Stomach (tissue), 9 donors: ENCODE measurements around the gene OTOGL. TPM values are rescaled to one million over a fixed set of nuclear protein-coding genes. Genes with fewer than 3 reads are reported as not detected.

Source experiments
- DNase-seq, 2 donors: peaks; one replicate each; pipeline versions ENCODE4 v3.0.0 to v3.0.0-alpha.2; 2013 to 2019
- H3K27ac ChIP-seq, 5 donors: fragments of 200-600 bp in 4 of 5; sonication (generic) in 4 of 5; one replicate each; pipeline ENCODE4 v1.5.1; 2013 to 2019; ENCODE audit warnings: mild to moderate bottlenecking in 1 of 5, moderate library complexity in 1 of 5
- H3K27me3 ChIP-seq, 3 donors: fragments of 200-600 bp; sonication (generic); one replicate each; pipeline ENCODE4 v1.5.1; 2017 to 2019; ENCODE audit warnings: mixed run types in 1 of 3
- H3K36me3 ChIP-seq, 4 donors: fragments of 200-600 bp; sonication (generic); 1 replicate in 3 of 4; 2 replicates in 1 of 4; pipeline ENCODE4 v1.5.1; 2016 to 2019
- H3K4me1 ChIP-seq, 4 donors: fragments of 200-600 bp; sonication (generic); one replicate each; pipeline ENCODE4 v1.5.1; 2016 to 2019
- H3K4me3 ChIP-seq, 4 donors: fragments of 200-600 bp; sonication (generic) in 3 of 4; one replicate each; pipeline ENCODE4 v1.5.1; 2016 to 2019; ENCODE audit warnings: mild to moderate bottlenecking in 1 of 4
- H3K9me3 ChIP-seq, 4 donors: fragments of 200-600 bp; sonication (generic); one replicate each; pipeline ENCODE4 v1.5.1; 2016 to 2019
- EP300 ChIP-seq: sonication (generic); formaldehyde crosslinking; IDR thresholded peaks from one replicate; pipeline ENCODE4 v1.6.1; 2017; ENCODE audit warnings: antibody characterized with exemption
- POLR2A ChIP-seq, 4 donors: fragments of 450-650 bp; IDR thresholded peaks; one replicate each; pipeline ENCODE4 v1.6.1; 2016; ENCODE audit warnings: antibody characterized with exemption in 4 of 4, control low read depth in 2 of 4, mild to moderate bottlenecking in 1 of 4, moderate library complexity in 1 of 4
- POLR2AphosphoS5 ChIP-seq, 3 donors: sonication (generic); formaldehyde crosslinking; IDR thresholded peaks; one replicate each; pipeline ENCODE4 v1.6.1; 2016; ENCODE audit warnings: antibody characterized with exemption in 3 of 3
- WGBS, 5 donors: extraction: QIAGEN DNeasy Blood & Tissue Kit in 3 of 5; methylation state at CpG; one replicate each; pipeline versions ENCODE4 v1.1.5 to v1.1.7; 2013 to 2018; 5-methylcytosine and 5-hydroxymethylcytosine counted together
- intact Hi-C: fragments of 100-400 bp; cut with DNase I; formaldehyde crosslinking; loops from one replicate; pipeline ENCODE4 v1.15.1; 2023; ENCODE audit warnings: low total_unique reads
- polyA plus RNA-seq, 3 donors: library from polyadenylated mRNA; stranded (reverse); fragments of 200-250 nt; gene quantifications; one replicate each; pipeline ENCODE4 v1.2.3, GENCODE V29; 2013
- total RNA-seq, 5 donors: library from RNA; depleted of rRNA; stranded (reverse); fragments of >200 nt; gene quantifications; one replicate each; pipeline versions ENCODE4 v1.1.0 to v1.2.3, GENCODE V29; 2014 to 2016
- TF ChIP-seq, protein P1 (sequence below), 7 experiments: fragments of 450-650 bp in 4 of 7; fragments of 200-600 bp in 3 of 7; sonication (generic) in 3 of 7; IDR thresholded peaks; one replicate each; pipeline ENCODE4 v1.5.1; 2016 to 2019; ENCODE audit warnings: antibody characterized with exemption in 7 of 7, control low read depth in 2 of 7, mild to moderate bottlenecking in 1 of 7
- donor health status: healthy with polysubstance abuse.
- donor health status: Bipolar disorder and iron deficiency.
- donor health status: healthy.

Gene OTOGL
- total and polyA plus RNA-seq, 8 donors: 0.58 to 1.7 (median 0.99) TPM; not detected in 4

DNA sequence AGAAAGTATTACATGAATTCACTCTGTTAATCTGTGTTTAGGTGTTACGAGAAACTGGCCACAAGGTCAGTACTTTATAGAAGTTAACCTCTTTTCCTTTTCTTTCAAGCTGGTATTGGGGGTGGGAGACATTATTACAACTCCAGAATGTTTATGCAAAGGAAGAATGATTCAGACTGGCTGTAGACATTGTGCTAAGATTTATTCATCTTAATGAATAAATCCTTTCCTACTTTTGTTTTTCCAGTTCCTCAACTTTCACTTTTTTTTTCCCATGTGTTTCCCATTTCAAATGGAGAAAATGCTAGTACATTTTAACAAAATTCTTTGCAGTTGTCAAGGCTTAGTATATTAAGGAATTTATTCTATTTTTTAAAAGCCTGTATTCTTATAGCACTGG, 1.3 kb downstream of the OTOGL start:
- WGBS, 5 donors: 61 to 87% (median 80%) methylated on average over 1 of the region's 1 CpG
- no peak overlapping the region for H3K4me3 ChIP-seq
- H3K27ac ChIP-seq: no peak overlapping the region
- H3K27me3 ChIP-seq: no peaks in the 10 kb centered on the region
- intact Hi-C loops: no loop called here
- H3K36me3 ChIP-seq: no peaks in the 10 kb centered on the region
- DNase-seq: peak in 1 of 2 donors; percentile 10
- TF ChIP-seq POLR2A (IDR thresholded peaks at IDR 0.05) (no peak), POLR2AphosphoS5 (IDR thresholded peaks at IDR 0.05) (no peak), EP300 (no peak)
- TF ChIP-seq, protein P1, sequence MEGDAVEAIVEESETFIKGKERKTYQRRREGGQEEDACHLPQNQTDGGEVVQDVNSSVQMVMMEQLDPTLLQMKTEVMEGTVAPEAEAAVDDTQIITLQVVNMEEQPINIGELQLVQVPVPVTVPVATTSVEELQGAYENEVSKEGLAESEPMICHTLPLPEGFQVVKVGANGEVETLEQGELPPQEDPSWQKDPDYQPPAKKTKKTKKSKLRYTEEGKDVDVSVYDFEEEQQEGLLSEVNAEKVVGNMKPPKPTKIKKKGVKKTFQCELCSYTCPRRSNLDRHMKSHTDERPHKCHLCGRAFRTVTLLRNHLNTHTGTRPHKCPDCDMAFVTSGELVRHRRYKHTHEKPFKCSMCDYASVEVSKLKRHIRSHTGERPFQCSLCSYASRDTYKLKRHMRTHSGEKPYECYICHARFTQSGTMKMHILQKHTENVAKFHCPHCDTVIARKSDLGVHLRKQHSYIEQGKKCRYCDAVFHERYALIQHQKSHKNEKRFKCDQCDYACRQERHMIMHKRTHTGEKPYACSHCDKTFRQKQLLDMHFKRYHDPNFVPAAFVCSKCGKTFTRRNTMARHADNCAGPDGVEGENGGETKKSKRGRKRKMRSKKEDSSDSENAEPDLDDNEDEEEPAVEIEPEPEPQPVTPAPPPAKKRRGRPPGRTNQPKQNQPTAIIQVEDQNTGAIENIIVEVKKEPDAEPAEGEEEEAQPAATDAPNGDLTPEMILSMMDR (IDR thresholded peaks at IDR 0.05): no peak
- peaks cover 0 to 9% (median 0%) of the 10 kb centered on the region in 4 donors for H3K4me1 ChIP-seq
- no peaks in the 10 kb centered on the region for H3K9me3 ChIP-seq

DNA sequence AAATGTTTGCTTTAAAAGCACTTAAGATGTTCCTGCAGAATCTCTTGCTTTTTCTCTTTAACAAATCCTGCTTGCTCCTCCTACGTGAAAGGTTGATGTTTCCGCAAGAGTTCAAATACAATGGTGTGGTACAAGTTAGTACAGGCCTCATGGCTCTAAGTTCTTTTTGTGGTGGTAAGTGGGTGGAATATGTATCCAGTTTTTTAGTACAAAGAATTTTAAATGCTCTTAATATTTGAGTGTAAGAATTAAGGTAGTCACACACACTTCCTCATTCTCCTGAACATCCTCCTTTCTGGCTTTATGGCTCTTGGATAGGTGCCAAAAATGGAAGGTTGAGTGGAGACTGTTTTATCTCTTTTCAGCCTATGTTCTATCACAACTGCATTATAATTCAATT, 1.8 kb downstream of the OTOGL start:
- H3K4me1 ChIP-seq: peaks cover 0 to 9% (median 0%) of the 10 kb centered on the region in 4 donors
- no peaks in the 10 kb centered on the region for H3K36me3 ChIP-seq
- H3K4me3 ChIP-seq: no peak overlapping the region
- DNase-seq: peak in 1 of 2 donors; percentile 20
- no peaks in the 10 kb centered on the region for H3K27me3 ChIP-seq
- intact Hi-C loops: no loop called here
- H3K27ac ChIP-seq: no peak overlapping the region
- WGBS, 5 donors: 68 to 89% (median 77%) methylated on average over 2 of the region's 2 CpGs
- no peak for TF ChIP-seq POLR2AphosphoS5 (IDR thresholded peaks at IDR 0.05)
- TF ChIP-seq, protein P1 (IDR thresholded peaks at IDR 0.05): no peak
- no peak for TF ChIP-seq POLR2A (IDR thresholded peaks at IDR 0.05)
- no peak for TF ChIP-seq EP300
- no peaks in the 10 kb centered on the region for H3K9me3 ChIP-seq

DNA sequence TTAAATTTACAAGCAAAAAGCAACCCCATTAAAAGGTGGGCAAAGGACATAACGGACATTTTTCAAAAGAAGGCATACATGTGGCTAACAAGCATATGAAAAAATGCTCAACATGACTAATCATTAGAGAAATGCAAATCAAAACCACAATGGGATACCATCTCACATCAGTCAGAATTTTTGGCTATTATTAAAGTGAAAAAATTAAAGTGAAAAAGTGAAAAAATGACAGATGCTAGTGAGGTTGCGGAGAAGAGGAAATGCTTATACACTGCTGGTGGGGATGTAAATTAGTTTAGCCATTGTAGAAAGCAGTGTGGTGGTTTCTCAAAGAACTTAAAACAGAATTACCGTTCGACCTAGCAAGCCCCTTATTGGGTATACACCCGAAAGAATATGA, 7.9 kb downstream of the OTOGL start:
- Histone ChIP-seq H3K4me3 (no peak overlapping the region), H3K27ac (no peak overlapping the region), H3K9me3 (no peaks in the 10 kb centered on the region), H3K27me3 (no peaks in the 10 kb centered on the region), H3K36me3 (no peaks in the 10 kb centered on the region), H3K4me1 (no peaks in the 10 kb centered on the region)
- TF ChIP-seq POLR2AphosphoS5 (IDR thresholded peaks at IDR 0.05) (no peak), POLR2A (IDR thresholded peaks at IDR 0.05) (no peak), EP300 (no peak)
- TF ChIP-seq, protein P1 (IDR thresholded peaks at IDR 0.05): no peak
- intact Hi-C loops: no loop called here
- DNase-seq: no peak
- 83 to 96% (median 86%) methylated on average over 5 of the region's 5 CpGs for WGBS, 5 donors

DNA sequence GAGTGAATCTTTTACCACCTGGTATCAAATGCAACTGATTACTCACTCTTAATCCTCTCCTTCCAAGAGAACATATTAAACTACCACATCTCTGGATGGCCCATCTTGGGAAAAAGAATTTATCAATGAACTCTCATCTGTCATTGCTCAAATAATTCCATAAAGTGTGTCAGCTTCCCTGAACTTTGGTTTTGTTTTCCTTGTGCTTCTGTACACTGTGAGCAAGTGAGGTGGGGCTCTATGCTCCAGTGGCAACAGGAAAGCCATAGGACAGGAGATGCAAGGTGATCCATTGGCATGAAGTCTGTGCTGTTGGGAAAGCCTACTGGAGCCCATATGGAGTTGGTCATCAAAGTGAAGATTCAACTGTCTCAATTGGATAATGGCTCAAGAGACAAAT, 17.4 kb downstream of the OTOGL start:
- Histone ChIP-seq H3K27ac (no peak overlapping the region), H3K4me1 (peaks cover 0 to 21% (median 4%) of the 10 kb centered on the region in 4 donors), H3K4me3 (no peak overlapping the region), H3K36me3 (no peaks in the 10 kb centered on the region), H3K9me3 (peaks cover 0 to 14% (median 10%) of the 10 kb centered on the region in 4 donors), H3K27me3 (no peaks in the 10 kb centered on the region)
- no peak for DNase-seq
- TF ChIP-seq POLR2AphosphoS5 (IDR thresholded peaks at IDR 0.05) (no peak), EP300 (no peak), POLR2A (IDR thresholded peaks at IDR 0.05) (no peak)
- TF ChIP-seq, protein P1 (IDR thresholded peaks at IDR 0.05): no peak
- intact Hi-C loops: no loop called here
